GM12878 (cell line): ENCODE results near the gene TRIM41. TPM values are rescaled to one million over a fixed set of nuclear protein-coding genes. Genes with fewer than 3 reads are reported as not detected.

Source experiments
- CHD1 ChIP-seq: IDR thresholded peaks from 2 replicates; pipeline ENCODE4 v1.6.1; 2012; ENCODE audit warnings: low read depth, low read length, improper control_type of control experiment
- CREB1 ChIP-seq: IDR thresholded peaks from 2 replicates; pipeline ENCODE4 v1.6.1; 2012; ENCODE audit warnings: low read depth, mild to moderate bottlenecking, inconsistent platforms
- IKZF1 ChIP-seq: fragments of 450-650 bp; conservative IDR thresholded peaks from 2 replicates; pipeline ENCODE4 v1.6.1; 2017; ENCODE audit warnings: antibody characterized with exemption, mild to moderate bottlenecking
- IRF4 ChIP-seq: IDR thresholded peaks from 2 replicates; pipeline ENCODE4 v1.6.1; 2011; ENCODE audit warnings: low read depth, low read length
- JUNB ChIP-seq: IDR thresholded peaks from 2 replicates; pipeline ENCODE4 v1.6.1; 2016; ENCODE audit warnings: antibody characterized with exemption, mild to moderate bottlenecking
- LARP7 ChIP-seq: fragments of 450-650 bp; IDR thresholded peaks from 2 replicates; pipeline ENCODE4 v1.6.1; 2017; ENCODE audit warnings: mild to moderate bottlenecking
- MYC ChIP-seq: IDR thresholded peaks from 2 replicates; pipeline ENCODE4 v1.6.1; 2011; ENCODE audit warnings: mild to moderate bottlenecking, low read length, moderate library complexity, inconsistent platforms; ENCODE audit not compliant: insufficient read depth, insufficient replicate concordance, insufficient read length, severe bottlenecking
- NR2C1 ChIP-seq: fragments of 450-650 bp; IDR thresholded peaks from 2 replicates; pipeline ENCODE4 v1.6.1; 2017; ENCODE audit warnings: antibody characterized with exemption, mild to moderate bottlenecking, moderate library complexity
- RB1 ChIP-seq: fragments of 450-650 bp; formaldehyde crosslinking; IDR thresholded peaks from 2 replicates; pipeline ENCODE4 v1.6.1; 2017; ENCODE audit warnings: mild to moderate bottlenecking, borderline replicate concordance
- SIN3A ChIP-seq: IDR thresholded peaks from 2 replicates; pipeline ENCODE4 v1.6.1; 2012; ENCODE audit warnings: low read depth, low read length, improper control_type of control experiment
- SRF ChIP-seq, 2 experiments: IDR thresholded peaks; 2 replicates each; pipeline ENCODE4 v1.6.1; 2011; ENCODE audit warnings: low read depth in 2 of 2, low read length in 2 of 2, mild to moderate bottlenecking in 1 of 2, moderate library complexity in 1 of 2
- TARDBP ChIP-seq: IDR thresholded peaks from 2 replicates; pipeline ENCODE4 v1.6.1; 2016; ENCODE audit warnings: borderline replicate concordance
- polyA plus RNA-seq, 11 experiments: library from polyadenylated mRNA; depleted of rRNA in 4 of 11; unstranded in 6 of 11; stranded (reverse) in 5 of 11; fragments of >200 nt; fragmentation: Nextera tagmentation in 4 of 11; fragmentation: Illumina TruSeq in 1 of 11; extraction: Ambion mirVana in 4 of 11; extraction: Trizol in 1 of 11; gene quantifications; 1 replicate in 1 of 11; 2 replicates in 10 of 11; pipeline versions ENCODE4 v1.2.1 to v1.2.3, GENCODE V29; 2011 to 2016; ENCODE audit warnings: inconsistent platforms in 2 of 11, missing spikeins in 2 of 11, low read depth in 1 of 11
- total RNA-seq, 4 experiments: library from RNA; depleted of rRNA in 3 of 4; stranded (reverse); fragments of >200 nt in 3 of 4; fragmentation: Illumina TruSeq in 1 of 4; extraction: Trizol in 1 of 4; gene quantifications; 2 replicates each; pipeline versions ENCODE4 v1.2.1 to v1.2.3, GENCODE V29; 2013 to 2021
- TF ChIP-seq, protein P1 (sequence below): IDR thresholded peaks from 2 replicates; pipeline ENCODE4 v1.6.1; 2011; ENCODE audit warnings: borderline replicate concordance, low read depth, mild to moderate bottlenecking, moderate library complexity, mixed read lengths, low read length; ENCODE audit not compliant: insufficient read depth; ENCODE audit errors: extremely low read length
- TF ChIP-seq, protein P2 (sequence below): fragments of 450-650 bp; formaldehyde crosslinking; IDR thresholded peaks from 2 replicates; pipeline ENCODE4 v1.4.0; 2022; ENCODE audit warnings: mild to moderate bottlenecking, moderate library complexity

The TRIM41 gene
- total and polyA plus RNA-seq, 10 of the 15 experiments (the other 5 are each of a cell fraction or from before 2014, with no cell fraction given) = 1.0 to 28.9 (median 10.6) TPM

DNA sequence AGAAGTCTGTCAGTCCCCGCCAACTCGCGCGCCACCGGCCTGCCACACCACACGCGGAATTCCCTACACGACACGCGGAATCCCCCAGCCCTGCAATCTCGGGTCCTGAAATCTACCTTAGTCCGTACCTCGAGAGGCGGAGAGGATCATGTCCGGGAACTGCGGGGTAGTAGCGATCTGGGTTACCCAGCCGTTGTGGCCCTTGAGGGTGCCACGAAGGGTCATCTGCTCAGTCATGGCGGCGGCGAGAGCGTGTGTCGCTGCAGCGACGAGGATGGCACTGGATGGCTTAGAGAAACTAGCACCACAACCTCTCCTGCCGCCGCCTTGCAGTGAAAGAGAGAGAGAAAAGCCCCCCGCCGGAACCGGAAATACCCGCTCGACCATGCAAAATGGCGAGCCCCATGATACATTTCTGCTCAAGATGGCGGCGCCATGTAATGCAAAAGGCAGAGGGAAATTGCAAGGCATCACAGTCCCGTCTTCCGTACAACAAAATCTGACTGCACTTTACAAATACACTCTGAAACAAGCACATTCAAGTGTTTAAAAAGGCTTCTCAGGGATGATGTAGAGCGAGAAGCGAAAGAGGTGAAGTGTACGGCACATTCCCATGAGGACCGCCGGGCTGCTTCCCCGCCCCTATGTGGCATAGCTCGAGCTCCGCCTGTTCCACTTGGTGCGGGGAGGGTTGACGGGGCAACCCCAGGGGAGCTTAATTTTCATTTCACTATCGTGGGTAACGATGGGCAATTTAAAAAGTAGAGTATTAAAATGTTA is 20.7 kb downstream of the TRIM41 start, which contains the start of gene RACK1 (continued):
- TF ChIP-seq IRF4 (0 out of 2 replicates have a peak, but pooled peaks have one; percentile 49), RB1 (peak; percentile 80; the same call in 1 of the 2 replicates), CHD1 (peak; percentile 95), NR2C1 (peak; percentile 89), JUNB (peak; percentile 12; the same call in 1 of the 2 replicates), TARDBP (peak; percentile 68; the same call in 1 of the 2 replicates), IKZF1 (peak; percentile 78), SIN3A (peak; percentile 76), MYC (peak; percentile 99), LARP7 (peak; percentile 69), CREB1 (peak; percentile 70), SRF (IDR thresholded peaks at IDR 0.05; ENCODE audit: low read depth in 2 of 2, low read length in 2 of 2) (peak in 1 of 2 experiments; percentile 52; a peak in 1 of 4 replicates)
- TF ChIP-seq, protein P1, sequence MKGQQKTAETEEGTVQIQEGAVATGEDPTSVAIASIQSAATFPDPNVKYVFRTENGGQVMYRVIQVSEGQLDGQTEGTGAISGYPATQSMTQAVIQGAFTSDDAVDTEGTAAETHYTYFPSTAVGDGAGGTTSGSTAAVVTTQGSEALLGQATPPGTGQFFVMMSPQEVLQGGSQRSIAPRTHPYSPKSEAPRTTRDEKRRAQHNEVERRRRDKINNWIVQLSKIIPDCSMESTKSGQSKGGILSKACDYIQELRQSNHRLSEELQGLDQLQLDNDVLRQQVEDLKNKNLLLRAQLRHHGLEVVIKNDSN = no peak
- TF ChIP-seq, protein P2, sequence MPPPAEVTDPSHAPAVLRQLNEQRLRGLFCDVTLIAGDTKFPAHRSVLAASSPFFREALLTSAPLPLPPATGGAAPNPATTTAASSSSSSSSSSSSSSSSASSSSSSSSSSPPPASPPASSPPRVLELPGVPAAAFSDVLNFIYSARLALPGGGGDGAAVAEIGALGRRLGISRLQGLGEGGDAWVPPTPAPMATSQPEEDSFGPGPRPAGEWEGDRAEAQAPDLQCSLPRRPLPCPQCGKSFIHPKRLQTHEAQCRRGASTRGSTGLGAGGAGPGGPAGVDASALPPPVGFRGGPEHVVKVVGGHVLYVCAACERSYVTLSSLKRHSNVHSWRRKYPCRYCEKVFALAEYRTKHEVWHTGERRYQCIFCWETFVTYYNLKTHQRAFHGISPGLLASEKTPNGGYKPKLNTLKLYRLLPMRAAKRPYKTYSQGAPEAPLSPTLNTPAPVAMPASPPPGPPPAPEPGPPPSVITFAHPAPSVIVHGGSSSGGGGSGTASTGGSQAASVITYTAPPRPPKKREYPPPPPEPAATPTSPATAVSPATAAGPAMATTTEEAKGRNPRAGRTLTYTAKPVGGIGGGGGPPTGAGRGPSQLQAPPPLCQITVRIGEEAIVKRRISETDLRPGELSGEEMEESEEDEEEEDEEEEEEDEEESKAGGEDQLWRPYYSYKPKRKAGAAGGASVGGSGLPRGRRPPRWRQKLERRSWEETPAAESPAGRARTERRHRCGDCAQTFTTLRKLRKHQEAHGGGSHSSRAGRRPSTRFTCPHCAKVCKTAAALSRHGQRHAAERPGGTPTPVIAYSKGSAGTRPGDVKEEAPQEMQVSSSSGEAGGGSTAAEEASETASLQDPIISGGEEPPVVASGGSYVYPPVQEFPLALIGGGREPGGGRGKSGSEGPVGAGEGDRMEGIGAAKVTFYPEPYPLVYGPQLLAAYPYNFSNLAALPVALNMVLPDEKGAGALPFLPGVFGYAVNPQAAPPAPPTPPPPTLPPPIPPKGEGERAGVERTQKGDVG (CRISPR knock-in tag) = no peak
